Measurements from ENCODE around the gene MRPS2. TPM values are rescaled to one million over a fixed set of nuclear protein-coding genes. Genes with fewer than 3 reads are reported as not detected.

Gene MRPS2
- total and polyA plus RNA-seq, 4 donors: 10.9 to 71.8 (median 31.5) TPM

GRCh38 chr9:135508211-135508820, 7.8 kb downstream of the MRPS2 start:
- Histone ChIP-seq H3K4me3 (ENCODE audit: low read depth in 1 of 3, low read length in 3 of 3) (no peak overlapping the region), H3K4me1 (ENCODE audit: control insufficient read depth in 4 of 4, insufficient read depth in 4 of 4, low read length in 3 of 4) (peaks cover 0 to 4% (median 0%) of the 10 kb centered on the region in 4 donors), H3K27ac (ENCODE audit: low read depth in 1 of 2, low read length in 2 of 2) (no peak overlapping the region), H3K27me3 (ENCODE audit: control insufficient read depth in 4 of 4, insufficient read depth in 4 of 4, low read length in 3 of 4) (peaks cover 0 to 2% (median 0%) of the 10 kb centered on the region in 4 donors), H3K9me3 (ENCODE audit: control insufficient read depth in 4 of 4, low read length in 3 of 4) (no peaks in the 10 kb centered on the region), H3K9ac (ENCODE audit: low read depth in 1 of 2, low read length in 2 of 2) (no peak overlapping the region), H3K36me3 (ENCODE audit: control insufficient read depth in 4 of 4, insufficient read depth in 3 of 4, low read depth in 1 of 4, low read length in 3 of 4) (peaks cover 3 to 13% (median 7%) of the 10 kb centered on the region in 4 donors)
- no peak for DNase-seq (ENCODE audit: low spot score)
- no peak for TF ChIP-seq MAX (IDR thresholded peaks at IDR 0.05)
- TF ChIP-seq ZBTB33 (IDR thresholded peaks at IDR 0.05): no peak
- TF ChIP-seq TAF1 (conservative IDR thresholded peaks at IDR 0.05): no peak
- TF ChIP-seq FOXA2 (IDR thresholded peaks at IDR 0.05): no peak
- TF ChIP-seq ATF3 (IDR thresholded peaks at IDR 0.05): no peak
- no peak for TF ChIP-seq FOXA1 (IDR thresholded peaks at IDR 0.05)
- TF ChIP-seq EGR1 (IDR thresholded peaks at IDR 0.05; ENCODE audit: low read depth in 2 of 2): no peak
- TF ChIP-seq YY1 (IDR thresholded peaks at IDR 0.05): no peak
- no peak for TF ChIP-seq CTCF (IDR thresholded peaks at IDR 0.05; ENCODE audit: low read depth, low read length, missing input control)
- TF ChIP-seq RAD21 (IDR thresholded peaks at IDR 0.05): no peak
- TF ChIP-seq NR2F2 (IDR thresholded peaks at IDR 0.05): no peak
- TF ChIP-seq HNF4G (IDR thresholded peaks at IDR 0.05): no peak
- no peak for TF ChIP-seq RXRA (IDR thresholded peaks at IDR 0.05)
- no peak for TF ChIP-seq HNF4A (conservative IDR thresholded peaks at IDR 0.05)
- no peak for TF ChIP-seq SP1 (IDR thresholded peaks at IDR 0.05)
- no peak for TF ChIP-seq GABPA (IDR thresholded peaks at IDR 0.05 in 1 of 2, conservative IDR thresholded peaks at IDR 0.05 in 1 of 2)
- no peak for TF ChIP-seq REST (IDR thresholded peaks at IDR 0.05)
- TF ChIP-seq JUND (IDR thresholded peaks at IDR 0.05): no peak
- 86% methylated on average over 9 of the region's 9 CpGs for WGBS

Data from liver (tissue), 9 donors.